Measurements from ENCODE around the gene IER5L.
"Not testable (repeated sequence)": the region's sequence is repeated elsewhere in the genome, so short reads cannot be mapped to it uniquely, and the experiment has no call there.

IER5L gene

GRCh38 chr9:129202613-129203555 is 24.8 kb upstream of the IER5L start:
- DNase-seq (ENCODE audit: low spot score): peak; percentile 86

GRCh38 chr9:129201866-129202265 is 23.8 kb upstream of the IER5L start:
- DNase-seq (ENCODE audit: low spot score): no peak

GRCh38 chr9:129201289-129201688 is 23.2 kb upstream of the IER5L start:
- no peak for DNase-seq (ENCODE audit: low spot score)

GRCh38 chr9:129200255-129200654 is 22.2 kb upstream of the IER5L start:
- no peak for DNase-seq (ENCODE audit: low spot score)

- DNase-seq (ENCODE audit: low spot score): no peak
Measured at GRCh38 chr9:129199044-129199435, 21.0 kb upstream of the IER5L start.

GRCh38 chr9:129198319-129199043 is 20.4 kb upstream of the IER5L start:
- DNase-seq (ENCODE audit: low spot score): no peak

GRCh38 chr9:129197978-129198318 is 19.9 kb upstream of the IER5L start:
- DNase-seq (ENCODE audit: low spot score): no peak

GRCh38 chr9:129197045-129197444 is 19.0 kb upstream of the IER5L start:
- DNase-seq (ENCODE audit: low spot score): not testable (repeated sequence)

GRCh38 chr9:129195606-129196005 is 17.5 kb upstream of the IER5L start:
- no peak for DNase-seq (ENCODE audit: low spot score)

- no peak for DNase-seq (ENCODE audit: low spot score)
Measured at GRCh38 chr9:129194221-129194620, 16.2 kb upstream of the IER5L start.

GRCh38 chr9:129193655-129194054 is 15.6 kb upstream of the IER5L start:
- no peak for DNase-seq (ENCODE audit: low spot score)

GRCh38 chr9:129191234-129191633 is 13.2 kb upstream of the IER5L start:
- no peak for DNase-seq (ENCODE audit: low spot score)

GRCh38 chr9:129189971-129190370 is 11.9 kb upstream of the IER5L start:
- not testable (repeated sequence) for DNase-seq (ENCODE audit: low spot score)

GRCh38 chr9:129187042-129187441 is 9.0 kb upstream of the IER5L start:
- DNase-seq (ENCODE audit: low spot score): no peak

- DNase-seq (ENCODE audit: low spot score): no peak
Measured at GRCh38 chr9:129185991-129186390, 7.9 kb upstream of the IER5L start.

GRCh38 chr9:129185402-129185801 is 7.3 kb upstream of the IER5L start:
- DNase-seq (ENCODE audit: low spot score): no peak

GRCh38 chr9:129184596-129185122 is 6.6 kb upstream of the IER5L start:
- DNase-seq (ENCODE audit: low spot score): no peak

GRCh38 chr9:129184219-129184524 is 6.1 kb upstream of the IER5L start:
- DNase-seq (ENCODE audit: low spot score): no peak

GRCh38 chr9:129183495-129184218 is 5.6 kb upstream of the IER5L start:
- no peak for DNase-seq (ENCODE audit: low spot score)

GRCh38 chr9:129182625-129183494 is 4.8 kb upstream of the IER5L start:
- DNase-seq (ENCODE audit: low spot score): no peak

- DNase-seq (ENCODE audit: low spot score): no peak
Measured at GRCh38 chr9:129182122-129182521, 4.1 kb upstream of the IER5L start.

GRCh38 chr9:129181246-129181645 is 3.2 kb upstream of the IER5L start:
- no peak for DNase-seq (ENCODE audit: low spot score)

All from hepatic stellate cell (primary cell).